Measurements from ENCODE around the gene DMWD.
A peak's percentile ranks its signal among the peaks of the same experiment; 100 is the strongest.

DMWD gene

GRCh38 chr19:45820413-45821102, 27.9 kb upstream of the DMWD start:
- no peak for ATAC-seq
- no peak for TF ChIP-seq TOX (CRISPR knock-in tag; IDR thresholded peaks at IDR 0.05; ENCODE audit: borderline replicate concordance)
- TF ChIP-seq ISL1 (CRISPR knock-in tag; IDR thresholded peaks at IDR 0.05): no peak
- TF ChIP-seq GLIS3 (CRISPR knock-in tag; IDR thresholded peaks at IDR 0.05): no peak
- no peak for TF ChIP-seq PPARA (CRISPR knock-in tag; IDR thresholded peaks at IDR 0.05; ENCODE audit: borderline replicate concordance)
- no peak for TF ChIP-seq ARNTL (CRISPR knock-in tag; IDR thresholded peaks at IDR 0.05; ENCODE audit: borderline replicate concordance, low read depth)
- no peak for TF ChIP-seq RARB (CRISPR knock-in tag; IDR thresholded peaks at IDR 0.05)
- no peak for TF ChIP-seq TCF4 (CRISPR knock-in tag; IDR thresholded peaks at IDR 0.05; ENCODE audit: borderline replicate concordance)
- TF ChIP-seq ZNF565 (CRISPR knock-in tag; conservative IDR thresholded peaks at IDR 0.05; ENCODE audit: low read depth): no peak
- TF ChIP-seq ZNF70 (CRISPR knock-in tag; IDR thresholded peaks at IDR 0.05): no peak
- no peak for TF ChIP-seq POU6F1 (CRISPR knock-in tag; IDR thresholded peaks at IDR 0.05; ENCODE audit: borderline replicate concordance, low read depth)
- TF ChIP-seq ESRRG (CRISPR knock-in tag; IDR thresholded peaks at IDR 0.05): no peak
- TF ChIP-seq PATZ1 (CRISPR knock-in tag; IDR thresholded peaks at IDR 0.05; ENCODE audit: borderline replicate concordance): no peak
- no peak for TF ChIP-seq OSR1 (CRISPR knock-in tag; IDR thresholded peaks at IDR 0.05)

GRCh38 chr19:45819769-45820168, 27.1 kb upstream of the DMWD start:
- no peak for TF ChIP-seq SNAI2 (CRISPR knock-in tag; IDR thresholded peaks at IDR 0.05)
- no peak for TF ChIP-seq ZNF565 (CRISPR knock-in tag; conservative IDR thresholded peaks at IDR 0.05; ENCODE audit: low read depth)
- no peak for TF ChIP-seq PPARA (CRISPR knock-in tag; IDR thresholded peaks at IDR 0.05; ENCODE audit: borderline replicate concordance)
- no peak for TF ChIP-seq TOX (CRISPR knock-in tag; IDR thresholded peaks at IDR 0.05; ENCODE audit: borderline replicate concordance)
- no peak for TF ChIP-seq RARB (CRISPR knock-in tag; IDR thresholded peaks at IDR 0.05)
- no peak for TF ChIP-seq CSDC2 (CRISPR knock-in tag; IDR thresholded peaks at IDR 0.05)
- TF ChIP-seq TCF4 (CRISPR knock-in tag; IDR thresholded peaks at IDR 0.05; ENCODE audit: borderline replicate concordance): no peak
- no peak for TF ChIP-seq ZC3H10 (CRISPR knock-in tag; IDR thresholded peaks at IDR 0.05)
- no peak for TF ChIP-seq ESRRG (CRISPR knock-in tag; IDR thresholded peaks at IDR 0.05)
- TF ChIP-seq OSR1 (CRISPR knock-in tag; IDR thresholded peaks at IDR 0.05): no peak
- TF ChIP-seq GLIS3 (CRISPR knock-in tag; IDR thresholded peaks at IDR 0.05): no peak
- no peak for TF ChIP-seq ARNTL (CRISPR knock-in tag; IDR thresholded peaks at IDR 0.05; ENCODE audit: borderline replicate concordance, low read depth)
- no peak for TF ChIP-seq ZFP3 (CRISPR knock-in tag; IDR thresholded peaks at IDR 0.05)
- no peak for TF ChIP-seq TSHZ2 (CRISPR knock-in tag; IDR thresholded peaks at IDR 0.05)
- no peak for ATAC-seq

- ATAC-seq: peak; percentile 8; the same call in 2 of the 3 replicates
- TF ChIP-seq CREB5 (CRISPR knock-in tag; IDR thresholded peaks at IDR 0.05; ENCODE audit: low read depth) (no peak), ESRRG (CRISPR knock-in tag; IDR thresholded peaks at IDR 0.05) (no peak), POU6F1 (CRISPR knock-in tag; IDR thresholded peaks at IDR 0.05; ENCODE audit: borderline replicate concordance, low read depth) (no peak), PATZ1 (CRISPR knock-in tag; IDR thresholded peaks at IDR 0.05; ENCODE audit: borderline replicate concordance) (no peak), RARB (CRISPR knock-in tag; IDR thresholded peaks at IDR 0.05) (no peak), CSDC2 (CRISPR knock-in tag; IDR thresholded peaks at IDR 0.05) (no peak), TSHZ2 (CRISPR knock-in tag; IDR thresholded peaks at IDR 0.05) (no peak), GLIS3 (CRISPR knock-in tag; IDR thresholded peaks at IDR 0.05) (no peak), SNAI2 (CRISPR knock-in tag; IDR thresholded peaks at IDR 0.05) (no peak), ZFP3 (CRISPR knock-in tag; IDR thresholded peaks at IDR 0.05) (no peak), ZNF565 (CRISPR knock-in tag; conservative IDR thresholded peaks at IDR 0.05; ENCODE audit: low read depth) (no peak), TCF4 (CRISPR knock-in tag; IDR thresholded peaks at IDR 0.05; ENCODE audit: borderline replicate concordance) (no peak)
Measured at GRCh38 chr19:45817725-45818301, 25.2 kb upstream of the DMWD start.

Data from SK-N-SH treated with all-trans-retinoic acid at 6 μM for 48 hours (cell line).